Keratinocyte (primary cell): ENCODE data around the gene EPHB3. TPM values are rescaled to one million over a fixed set of nuclear protein-coding genes. Genes with fewer than 3 reads are reported as not detected.

ENCODE experiments used
- DNase-seq: peaks from one replicate; pipeline ENCODE4 v3.0.0-alpha.2; 2011; ENCODE audit warnings: low read depth, missing footprints, low spot score
- FAIRE-seq: peaks from 2 replicates; lab custom pipeline; 2011; peaks lifted over from hg19 to GRCh38; lab: Jason Lieb, UNC
- H2AFZ ChIP-seq: 2 replicates; pipeline ENCODE4 v1.6.0; 2012; ENCODE audit warnings: low read length, control low read depth, inconsistent platforms; ENCODE audit not compliant: control insufficient read depth
- H3K27ac ChIP-seq: 2 replicates; pipeline ENCODE4 v1.5.1; 2011; ENCODE audit warnings: low read length; ENCODE audit not compliant: control insufficient read depth, insufficient read depth
- H3K27me3 ChIP-seq: 3 replicates; pipeline ENCODE4 v1.6.0; 2011; ENCODE audit warnings: low read length; ENCODE audit not compliant: control insufficient read depth, insufficient read depth; ENCODE audit errors: extremely low read depth
- H3K36me3 ChIP-seq, 2 experiments: 2 replicates in 1 of 2; 3 replicates in 1 of 2; pipeline ENCODE4 v1.5.1; 2011; ENCODE audit warnings: low read length in 2 of 2, mild to moderate bottlenecking in 1 of 2; ENCODE audit not compliant: control insufficient read depth in 2 of 2, insufficient read depth in 2 of 2; ENCODE audit errors: extremely low read depth in 1 of 2
- H3K4me1 ChIP-seq: 3 replicates; pipeline ENCODE4 v1.5.1; 2011; ENCODE audit warnings: low read length; ENCODE audit not compliant: control insufficient read depth, insufficient read depth; ENCODE audit errors: extremely low read depth
- H3K4me2 ChIP-seq: 3 replicates; pipeline ENCODE4 v1.6.0; 2011; ENCODE audit warnings: low read depth, low read length; ENCODE audit not compliant: control insufficient read depth, insufficient read depth; ENCODE audit errors: extremely low read depth
- H3K4me3 ChIP-seq, 3 experiments: fragments of 200-600 bp in 1 of 3; sonication (generic) in 1 of 3; 2 replicates in 2 of 3; 3 replicates in 1 of 3; pipeline ENCODE4 v1.5.1; 2011 to 2016; ENCODE audit warnings: low read length in 3 of 3, mild to moderate bottlenecking in 3 of 3, control low read depth in 2 of 3, inconsistent platforms in 1 of 3, low read depth in 1 of 3, mixed read lengths in 1 of 3, mixed run types in 1 of 3, moderate library complexity in 1 of 3; ENCODE audit not compliant: control insufficient read depth in 2 of 3, insufficient read depth in 2 of 3; ENCODE audit errors: extremely low read depth in 1 of 3
- H3K79me2 ChIP-seq: 2 replicates; pipeline ENCODE4 v1.6.0; 2012; ENCODE audit warnings: low read length; ENCODE audit not compliant: control insufficient read depth, insufficient read depth
- H3K9ac ChIP-seq: 3 replicates; pipeline ENCODE4 v1.6.0; 2011; ENCODE audit warnings: low read length; ENCODE audit not compliant: control insufficient read depth, insufficient read depth; ENCODE audit errors: extremely low read depth
- H3K9me1 ChIP-seq: 3 replicates; pipeline ENCODE4 v1.6.0; 2011; ENCODE audit warnings: low read length; ENCODE audit not compliant: control insufficient read depth, insufficient read depth; ENCODE audit errors: extremely low read depth
- H3K9me3 ChIP-seq: 2 replicates; pipeline ENCODE4 v1.5.1; 2012; ENCODE audit warnings: low read depth, low read length; ENCODE audit not compliant: control insufficient read depth
- H4K20me1 ChIP-seq: 3 replicates; pipeline ENCODE4 v1.6.0; 2011; ENCODE audit warnings: low read length; ENCODE audit not compliant: control insufficient read depth, insufficient read depth; ENCODE audit errors: extremely low read depth
- EZH2 ChIP-seq: IDR thresholded peaks from one replicate; pipeline ENCODE4 v1.6.1; 2012; ENCODE audit warnings: inconsistent platforms, mild to moderate bottlenecking, low read length, moderate library complexity
- dilution Hi-C: fragments of 300-500 bp; cut with MboI; formaldehyde crosslinking; loops from one replicate; pipeline ENCODE4 v1.7.0; 2020; ENCODE audit warnings: low sequenced_read_pairs; ENCODE audit not compliant: extremely low pct_ligation_motif_present
- polyA plus RNA-seq, 5 experiments: library from polyadenylated mRNA; depleted of rRNA in 3 of 5; stranded (reverse) in 3 of 5; stranded (forward) in 1 of 5; unstranded in 1 of 5; fragments of >200 nt; gene quantifications; 1 replicate in 1 of 5; 2 replicates in 3 of 5; 3 replicates in 1 of 5; pipeline versions ENCODE4 v1.2.1 to v1.2.3, GENCODE V29; 2011 to 2012; ENCODE audit warnings: missing spikeins in 2 of 5, low read depth in 1 of 5, low replicate concordance in 1 of 5
- TF ChIP-seq, protein P1 (sequence below), 3 experiments: IDR thresholded peaks in 1 of 3; conservative IDR thresholded peaks in 1 of 3; optimal IDR thresholded peaks in 1 of 3; 2 replicates in 2 of 3; 3 replicates in 1 of 3; pipeline versions ENCODE3 to v1.5.1; 2011; ENCODE audit warnings: low read length in 3 of 3, mild to moderate bottlenecking in 3 of 3, moderate library complexity in 2 of 3, control low read depth in 1 of 3, inconsistent platforms in 1 of 3; ENCODE audit not compliant: insufficient read depth in 2 of 3; ENCODE audit errors: extremely low read depth in 1 of 3

The EPHB3 gene
- polyA plus RNA-seq, 1 donor (not counting 4 experiments of a cell fraction or from before 2014, with no cell fraction given) = 2.2 TPM

GRCh38 chr3:184551103-184551502 lies 10.5 kb upstream of the EPHB3 start:
- DNase-seq (no peak), FAIRE-seq (no peak)
- H3K9ac ChIP-seq = no peak overlapping the region
- dilution Hi-C loops = no loop called here
- H2AFZ ChIP-seq = no peak overlapping the region
- no peaks in the 10 kb centered on the region for H3K36me3 ChIP-seq
- TF ChIP-seq EZH2 = no peak
- TF ChIP-seq, protein P1, sequence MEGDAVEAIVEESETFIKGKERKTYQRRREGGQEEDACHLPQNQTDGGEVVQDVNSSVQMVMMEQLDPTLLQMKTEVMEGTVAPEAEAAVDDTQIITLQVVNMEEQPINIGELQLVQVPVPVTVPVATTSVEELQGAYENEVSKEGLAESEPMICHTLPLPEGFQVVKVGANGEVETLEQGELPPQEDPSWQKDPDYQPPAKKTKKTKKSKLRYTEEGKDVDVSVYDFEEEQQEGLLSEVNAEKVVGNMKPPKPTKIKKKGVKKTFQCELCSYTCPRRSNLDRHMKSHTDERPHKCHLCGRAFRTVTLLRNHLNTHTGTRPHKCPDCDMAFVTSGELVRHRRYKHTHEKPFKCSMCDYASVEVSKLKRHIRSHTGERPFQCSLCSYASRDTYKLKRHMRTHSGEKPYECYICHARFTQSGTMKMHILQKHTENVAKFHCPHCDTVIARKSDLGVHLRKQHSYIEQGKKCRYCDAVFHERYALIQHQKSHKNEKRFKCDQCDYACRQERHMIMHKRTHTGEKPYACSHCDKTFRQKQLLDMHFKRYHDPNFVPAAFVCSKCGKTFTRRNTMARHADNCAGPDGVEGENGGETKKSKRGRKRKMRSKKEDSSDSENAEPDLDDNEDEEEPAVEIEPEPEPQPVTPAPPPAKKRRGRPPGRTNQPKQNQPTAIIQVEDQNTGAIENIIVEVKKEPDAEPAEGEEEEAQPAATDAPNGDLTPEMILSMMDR (optimal IDR thresholded peaks at IDR 0.05 in 1 of 3, IDR thresholded peaks at IDR 0.05 in 1 of 3, conservative IDR thresholded peaks at IDR 0.05 in 1 of 3; ENCODE audit: extremely low read depth in 1 of 3, insufficient read depth in 2 of 3, low read length in 3 of 3) = no peak
- no peaks in the 10 kb centered on the region for H3K79me2 ChIP-seq
- no peak overlapping the region for H3K4me3 ChIP-seq
- H3K9me3 ChIP-seq = no peaks in the 10 kb centered on the region
- no peaks in the 10 kb centered on the region for H4K20me1 ChIP-seq
- H3K4me2 ChIP-seq = no peak overlapping the region
- H3K27me3 ChIP-seq = peaks cover 4% of the 10 kb centered on the region
- H3K27ac ChIP-seq = no peak overlapping the region
- H3K9me1 ChIP-seq = no peaks in the 10 kb centered on the region
- H3K4me1 ChIP-seq = no peaks in the 10 kb centered on the region

- no peak for FAIRE-seq
- dilution Hi-C loops = no loop called here
These were observed 9.8 kb upstream of the EPHB3 start for GRCh38 chr3:184551614-184552256.

More at GRCh38 chr3:184551614-184552256, 9.8 kb upstream of the EPHB3 start:
- Histone ChIP-seq H3K9me1 (no peaks in the 10 kb centered on the region), H4K20me1 (no peaks in the 10 kb centered on the region), H3K27me3 (peaks cover 4% of the 10 kb centered on the region), H3K9me3 (no peaks in the 10 kb centered on the region), H3K4me2 (no peak overlapping the region), H3K36me3 (no peaks in the 10 kb centered on the region), H3K4me1 (no peaks in the 10 kb centered on the region), H3K79me2 (no peaks in the 10 kb centered on the region), H3K4me3 (no peak overlapping the region), H3K27ac (no peak overlapping the region), H2AFZ (no peak overlapping the region), H3K9ac (no peak overlapping the region)
- TF ChIP-seq EZH2 = no peak
- TF ChIP-seq, protein P1 (optimal IDR thresholded peaks at IDR 0.05 in 1 of 3, IDR thresholded peaks at IDR 0.05 in 1 of 3, conservative IDR thresholded peaks at IDR 0.05 in 1 of 3; ENCODE audit: extremely low read depth in 1 of 3, insufficient read depth in 2 of 3, low read length in 3 of 3) = no peak
- no peak for DNase-seq
